Panc1 (cell line): ENCODE measurements around the gene GRHL3.

Experiments used
- POLR2AphosphoS5 ChIP-seq: IDR thresholded peaks from 2 replicates; pipeline ENCODE4 v1.6.1; 2012; ENCODE audit warnings: mild to moderate bottlenecking, low read depth, low read length, moderate library complexity
- SIN3A ChIP-seq: IDR thresholded peaks from 2 replicates; pipeline ENCODE4 v1.6.1; 2012; ENCODE audit warnings: low read depth, mild to moderate bottlenecking, low read length, moderate library complexity, borderline replicate concordance; ENCODE audit not compliant: insufficient read depth
- TF ChIP-seq, protein P1 (sequence below): fragments of 450-650 bp; IDR thresholded peaks from 2 replicates; pipeline ENCODE4 v1.5.1; 2017; ENCODE audit warnings: mild to moderate bottlenecking

- TF ChIP-seq, protein P1, sequence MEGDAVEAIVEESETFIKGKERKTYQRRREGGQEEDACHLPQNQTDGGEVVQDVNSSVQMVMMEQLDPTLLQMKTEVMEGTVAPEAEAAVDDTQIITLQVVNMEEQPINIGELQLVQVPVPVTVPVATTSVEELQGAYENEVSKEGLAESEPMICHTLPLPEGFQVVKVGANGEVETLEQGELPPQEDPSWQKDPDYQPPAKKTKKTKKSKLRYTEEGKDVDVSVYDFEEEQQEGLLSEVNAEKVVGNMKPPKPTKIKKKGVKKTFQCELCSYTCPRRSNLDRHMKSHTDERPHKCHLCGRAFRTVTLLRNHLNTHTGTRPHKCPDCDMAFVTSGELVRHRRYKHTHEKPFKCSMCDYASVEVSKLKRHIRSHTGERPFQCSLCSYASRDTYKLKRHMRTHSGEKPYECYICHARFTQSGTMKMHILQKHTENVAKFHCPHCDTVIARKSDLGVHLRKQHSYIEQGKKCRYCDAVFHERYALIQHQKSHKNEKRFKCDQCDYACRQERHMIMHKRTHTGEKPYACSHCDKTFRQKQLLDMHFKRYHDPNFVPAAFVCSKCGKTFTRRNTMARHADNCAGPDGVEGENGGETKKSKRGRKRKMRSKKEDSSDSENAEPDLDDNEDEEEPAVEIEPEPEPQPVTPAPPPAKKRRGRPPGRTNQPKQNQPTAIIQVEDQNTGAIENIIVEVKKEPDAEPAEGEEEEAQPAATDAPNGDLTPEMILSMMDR: no peak
- TF ChIP-seq SIN3A (no peak), POLR2AphosphoS5 (no peak)
Observed at GRCh38 chr1:24403806-24404205, 84.6 kb downstream of the GRHL3 start.
